Measurements from ENCODE around the gene ATG10. TPM values are rescaled to one million over a fixed set of nuclear protein-coding genes. Genes with fewer than 3 reads are reported as not detected.

The ATG10 gene
- total and polyA plus RNA-seq, 2 of the 13 experiments (the other 11 are each of a cell fraction or from before 2014, with no cell fraction given) = 2.0 to 5.7 TPM

GRCh38 chr5:82054004-82054710 lies 82.3 kb downstream of the ATG10 start:
- ChIA-PET POLR2A (no interaction called here), CTCF (ENCODE audit: low intra/inter-chr PET ratio, low total read pairs) (no interaction called here)
- H3K9me3 ChIP-seq (ENCODE audit: low read length) = no peaks in the 10 kb centered on the region
- ATAC-seq = no peak
- TF ChIP-seq ADNP (CRISPR knock-in tag; IDR thresholded peaks at IDR 0.05) = no peak
- no peak for TF ChIP-seq ZNF546 (CRISPR knock-in tag; conservative IDR thresholded peaks at IDR 0.05)
- TF ChIP-seq ZBTB7A (CRISPR knock-in tag; IDR thresholded peaks at IDR 0.05) = no peak
- no peaks in the 10 kb centered on the region for H3K4me1 ChIP-seq (ENCODE audit: insufficient read depth, low read length)
- H4K20me1 ChIP-seq (ENCODE audit: insufficient read depth, low read length) = no peaks in the 10 kb centered on the region
- no peak overlapping the region for H3K9ac ChIP-seq (ENCODE audit: insufficient read depth, low read depth, low read length)
- no peak overlapping the region for H3K4me3 ChIP-seq (replicated peaks in 1 of 3; ENCODE audit: insufficient read depth in 1 of 3, low read depth in 2 of 3, low read length in 3 of 3)
- no peak for DNase-seq (ENCODE audit: low spot score)
- no peaks in the 10 kb centered on the region for H3K79me2 ChIP-seq (ENCODE audit: insufficient read depth, low read length)
- intact Hi-C loops (cut with micrococcal nuclease; ENCODE audit: unreplicated experiment) = no loop called here
- H3K4me2 ChIP-seq (ENCODE audit: low read depth, low read length) = no peak overlapping the region
- no peaks in the 10 kb centered on the region for H3K27me3 ChIP-seq (ENCODE audit: control insufficient read depth in 1 of 2, insufficient read depth in 2 of 2, low read length in 2 of 2)
- FAIRE-seq = no peak
- H2AFZ ChIP-seq (ENCODE audit: low read length) = no peak overlapping the region
- H3K27ac ChIP-seq (ENCODE audit: extremely low read length, insufficient read depth, low read length) = no peak overlapping the region
- 92% methylated on average over 1 of the region's 3 CpGs for WGBS (ENCODE audit: low lambda C conversion rate)
- in situ Hi-C loops (cut with HindIII; ENCODE audit: extremely low pct_ligation_motif_present, low pct_unique_long_range_greater_than_20kb) = no loop called here
- BruUV-seq (replicated peaks) = no TSS peak
- H3K36me3 ChIP-seq (replicated peaks in 1 of 2; ENCODE audit: control insufficient read depth in 1 of 2, insufficient read depth in 2 of 2, low read length in 2 of 2) = no peaks in the 10 kb centered on the region

- in situ Hi-C loops (cut with HindIII; ENCODE audit: extremely low pct_ligation_motif_present, low pct_unique_long_range_greater_than_20kb) = no loop called here
- no peaks in the 10 kb centered on the region for H3K9me3 ChIP-seq (ENCODE audit: low read length)
Measured at GRCh38 chr5:82057051-82057450, 85.2 kb downstream of the ATG10 start.

More at GRCh38 chr5:82057051-82057450, 85.2 kb downstream of the ATG10 start:
- BruUV-seq (replicated peaks) = no TSS peak
- FAIRE-seq (no peak), ATAC-seq (no peak), DNase-seq (ENCODE audit: low spot score) (no peak)
- Histone ChIP-seq H3K4me1 (ENCODE audit: insufficient read depth, low read length) (no peaks in the 10 kb centered on the region), H3K36me3 (replicated peaks in 1 of 2; ENCODE audit: control insufficient read depth in 1 of 2, insufficient read depth in 2 of 2, low read length in 2 of 2) (no peaks in the 10 kb centered on the region), H3K4me2 (ENCODE audit: low read depth, low read length) (no peak overlapping the region), H3K79me2 (ENCODE audit: insufficient read depth, low read length) (no peaks in the 10 kb centered on the region), H3K27ac (ENCODE audit: extremely low read length, insufficient read depth, low read length) (no peak overlapping the region), H2AFZ (ENCODE audit: low read length) (no peak overlapping the region), H3K9ac (ENCODE audit: insufficient read depth, low read depth, low read length) (no peak overlapping the region), H3K27me3 (ENCODE audit: control insufficient read depth in 1 of 2, insufficient read depth in 2 of 2, low read length in 2 of 2) (no peaks in the 10 kb centered on the region), H3K4me3 (replicated peaks in 1 of 3; ENCODE audit: insufficient read depth in 1 of 3, low read depth in 2 of 3, low read length in 3 of 3) (no peak overlapping the region), H4K20me1 (ENCODE audit: insufficient read depth, low read length) (no peaks in the 10 kb centered on the region)
- CTCF ChIA-PET (ENCODE audit: low intra/inter-chr PET ratio, low total read pairs) = no interaction called here
- intact Hi-C loops (cut with micrococcal nuclease; ENCODE audit: unreplicated experiment) = no loop called here
- POLR2A ChIA-PET = no interaction called here
- TF ChIP-seq ZNF569 (CRISPR knock-in tag; IDR thresholded peaks at IDR 0.05; ENCODE audit: borderline replicate concordance) = no peak
- TF ChIP-seq PCBP2 (optimal IDR thresholded peaks at IDR 0.05; ENCODE audit: low read depth, low read length, poor library complexity, severe bottlenecking) = no peak
- TF ChIP-seq ZBTB8A (CRISPR knock-in tag; IDR thresholded peaks at IDR 0.05; ENCODE audit: borderline replicate concordance, low read depth) = no peak
- TF ChIP-seq ZBTB14 (CRISPR knock-in tag; IDR thresholded peaks at IDR 0.05) = no peak
- TF ChIP-seq PITX1 (CRISPR knock-in tag; IDR thresholded peaks at IDR 0.05) = no peak
